Loucy (cell line): Measurements from ENCODE around the gene OR9G4.

Experiments
- H2AFZ ChIP-seq: fragments of 200-600 bp; sonication (generic); 2 replicates; pipeline ENCODE4 v1.6.0; 2016; ENCODE audit warnings: antibody characterized with exemption, mild to moderate bottlenecking, low read length, moderate library complexity
- H3F3A ChIP-seq: fragments of 200-600 bp; 2 replicates; pipeline ENCODE4 v1.6.0; 2016; ENCODE audit warnings: antibody characterized with exemption, low read depth, mild to moderate bottlenecking
- H3K27me3 ChIP-seq: fragments of 200-600 bp; sonication (generic); 2 replicates; pipeline ENCODE4 v1.6.1; 2014; ENCODE audit warnings: low read length, mild to moderate bottlenecking; ENCODE audit not compliant: insufficient read depth, poor library complexity, severe bottlenecking
- H3K36me3 ChIP-seq: fragments of 200-600 bp; sonication (generic); 2 replicates; pipeline ENCODE4 v1.6.1; 2016; ENCODE audit warnings: low read length; ENCODE audit not compliant: insufficient read depth
- H3K4me1 ChIP-seq: fragments of 200-600 bp; sonication (generic); 2 replicates; pipeline ENCODE4 v1.5.1; 2014; ENCODE audit warnings: low read length, mild to moderate bottlenecking; ENCODE audit not compliant: insufficient read depth, poor library complexity, severe bottlenecking
- H3K4me2 ChIP-seq: fragments of 200-600 bp; sonication (generic); 2 replicates; pipeline ENCODE4 v1.6.0; 2014; ENCODE audit warnings: antibody characterized with exemption, low read length, low read depth, mild to moderate bottlenecking; ENCODE audit not compliant: poor library complexity, severe bottlenecking
- H3K4me3 ChIP-seq: fragments of 200-600 bp; sonication (generic); 2 replicates; pipeline ENCODE4 v1.5.1; 2014; ENCODE audit warnings: low read length, mild to moderate bottlenecking, mixed read lengths; ENCODE audit not compliant: poor library complexity, severe bottlenecking
- H3K79me2 ChIP-seq: fragments of 200-600 bp; sonication (generic); 2 replicates; pipeline ENCODE4 v1.6.1; 2014; ENCODE audit warnings: low read length; ENCODE audit not compliant: insufficient read depth
- H3K9ac ChIP-seq: fragments of 200-600 bp; sonication (generic); 2 replicates; pipeline ENCODE4 v1.6.0; 2014; ENCODE audit warnings: mild to moderate bottlenecking, low read depth, low read length, moderate library complexity; ENCODE audit not compliant: poor library complexity, severe bottlenecking
- H3K9me2 ChIP-seq: fragments of 200-600 bp; sonication (generic); replicated peaks from 2 replicates; pipeline ENCODE4 v1.6.1; 2016; ENCODE audit warnings: low read depth, low read length, mixed read lengths
- H3K9me3 ChIP-seq: fragments of 200-600 bp; sonication (generic); 2 replicates; pipeline ENCODE4 v1.6.1; 2014; ENCODE audit warnings: mild to moderate bottlenecking, antibody characterized with exemption, low read length, low read depth; ENCODE audit not compliant: insufficient read depth
- H4K20me1 ChIP-seq: fragments of 200-600 bp; sonication (generic); 2 replicates; pipeline ENCODE4 v1.6.0; 2014; ENCODE audit warnings: antibody characterized with exemption, low read length, mild to moderate bottlenecking; ENCODE audit not compliant: insufficient read depth, poor library complexity, severe bottlenecking
- CTCF ChIP-seq: fragments of 200-600 bp; sonication (generic); conservative IDR thresholded peaks from 2 replicates; pipeline ENCODE4 v1.5.1; 2014; ENCODE audit warnings: mild to moderate bottlenecking, antibody characterized with exemption, low read length
- EZH2phosphoT487 ChIP-seq: fragments of 200-600 bp; IDR thresholded peaks from 2 replicates; pipeline ENCODE4 v1.6.1; 2018; ENCODE audit warnings: antibody characterized with exemption, mild to moderate bottlenecking, moderate library complexity, borderline replicate concordance

OR9G4 gene

GRCh38 chr11:56748597-56748996, at the start of gene OR9G4:
TSS of gene OR9G4 (minus strand) at chr11:56748697. CDS start at chr11:56743766, 4,931 bp downstream.
- no peak within 1 kb of the TSS for H3K4me2 ChIP-seq
- no peak within 1 kb of the TSS for H2AFZ ChIP-seq
- no peaks in the 10 kb centered on the region for H3K36me3 ChIP-seq
- no peaks in the 10 kb centered on the region for H3F3A ChIP-seq
- no peaks in the 10 kb centered on the region for H3K4me1 ChIP-seq
- no peaks in the 10 kb centered on the region for H3K9me2 ChIP-seq
- H3K9ac ChIP-seq, result no peak within 1 kb of the TSS
- no peaks in the 10 kb centered on the region for H3K27me3 ChIP-seq
- H3K4me3 ChIP-seq, result no peak within 1 kb of the TSS
- TF ChIP-seq CTCF (no peak), EZH2phosphoT487 (no peak)
- H3K9me3 ChIP-seq, result no peaks in the 10 kb centered on the region
- no peaks in the 10 kb centered on the region for H3K79me2 ChIP-seq
- no peaks in the 10 kb centered on the region for H4K20me1 ChIP-seq

GRCh38 chr11:56783448-56784041, 35.0 kb upstream of the OR9G4 start:
- H3K79me2 ChIP-seq, result no peaks in the 10 kb centered on the region
- H3F3A ChIP-seq, result no peaks in the 10 kb centered on the region
- H4K20me1 ChIP-seq, result no peaks in the 10 kb centered on the region
- no peaks in the 10 kb centered on the region for H3K4me1 ChIP-seq
- H3K9ac ChIP-seq, result no peak overlapping the region
- H3K4me2 ChIP-seq, result no peak overlapping the region
- no peaks in the 10 kb centered on the region for H3K36me3 ChIP-seq
- no peaks in the 10 kb centered on the region for H3K9me2 ChIP-seq
- H2AFZ ChIP-seq, result no peak overlapping the region
- H3K9me3 ChIP-seq, result no peaks in the 10 kb centered on the region
- no peaks in the 10 kb centered on the region for H3K27me3 ChIP-seq
- H3K4me3 ChIP-seq, result no peak overlapping the region
- TF ChIP-seq EZH2phosphoT487 (no peak), CTCF (peak; percentile 75)

- no peak overlapping the region for H3K9ac ChIP-seq
- no peaks in the 10 kb centered on the region for H3K79me2 ChIP-seq
- no peaks in the 10 kb centered on the region for H3K9me2 ChIP-seq
- H3K4me3 ChIP-seq, result no peak overlapping the region
- H3F3A ChIP-seq, result no peaks in the 10 kb centered on the region
- no peaks in the 10 kb centered on the region for H3K4me1 ChIP-seq
- no peaks in the 10 kb centered on the region for H3K36me3 ChIP-seq
- H3K27me3 ChIP-seq, result no peaks in the 10 kb centered on the region
- no peaks in the 10 kb centered on the region for H3K9me3 ChIP-seq
- TF ChIP-seq EZH2phosphoT487 (no peak), CTCF (no peak)
- no peaks in the 10 kb centered on the region for H4K20me1 ChIP-seq
- no peak overlapping the region for H2AFZ ChIP-seq
- H3K4me2 ChIP-seq, result no peak overlapping the region
These were observed 33.8 kb upstream of the OR9G4 start for GRCh38 chr11:56782167-56782847.
